Adrenal gland (tissue), 5 donors: Measurements from ENCODE around the gene BBS9.

Source experiments
- CTCF ChIP-seq, 6 experiments: fragments of 450-650 bp in 4 of 6; fragments of 200-600 bp in 2 of 6; sonication (generic) in 1 of 6; IDR thresholded peaks; 1 replicate in 5 of 6; 2 replicates in 1 of 6; pipeline versions ENCODE4 v1.5.1 to v1.8.0; 2016 to 2021; ENCODE audit warnings: antibody characterized with exemption in 6 of 6, mild to moderate bottlenecking in 2 of 6, moderate library complexity in 1 of 6
- POLR2A ChIP-seq, 2 donors: fragments of 450-650 bp; IDR thresholded peaks; one replicate each; pipeline ENCODE4 v1.6.1; 2017; ENCODE audit warnings: antibody characterized with exemption in 2 of 2, mild to moderate bottlenecking in 2 of 2, moderate library complexity in 1 of 2
- donor health status: DM: no; HTN: no; CAD: no.

GRCh38 chr7:33516568-33516967, 387.2 kb downstream of the BBS9 start:
- TF ChIP-seq CTCF (IDR thresholded peaks at IDR 0.05) = no peak
- TF ChIP-seq POLR2A (IDR thresholded peaks at IDR 0.05) = no peak
